T-cell (primary cell): Measurements from ENCODE around the gene PCMTD2. TPM values are rescaled to one million over a fixed set of nuclear protein-coding genes. Genes with fewer than 3 reads are reported as not detected.

Experiments used
- ATAC-seq, 4 experiments: fragments of 200-7000 bp in 3 of 4; fragments of 150-1000 bp in 1 of 4; cut with Tn5 transposase; replicated peaks in 1 of 4; 1 replicate in 3 of 4; 2 replicates in 1 of 4; pipeline ENCODE4 v1.10.0; 2021; ENCODE audit warnings: moderate library complexity in 3 of 4, mild to moderate bottlenecking in 2 of 4, moderate number of reproducible peaks in 1 of 4
- CTCF ChIA-PET, 2 donors: fragments of 300-600 bp; sonication (Branson Sonifier 250); formaldehyde crosslinking; loops; one replicate each; lab custom pipeline; 2022; ENCODE audit warnings: antibody characterized with exemption in 2 of 2; lab: Charles Lee
- POLR2A ChIA-PET, 2 donors: fragments of 300-600 bp; sonication (Branson Sonifier 250); formaldehyde crosslinking; loops; one replicate each; lab custom pipeline; 2022; ENCODE audit warnings: antibody characterized with exemption in 2 of 2; lab: Charles Lee
- DNase-seq, 35 experiments: peaks; one replicate each; pipeline versions ENCODE4 v3.0.0 to v3.0.0-alpha.2; 2013 to 2023
- H3K27ac ChIP-seq: one replicate; pipeline ENCODE4 v1.5.1; 2013; ENCODE audit warnings: low read length
- H3K27me3 ChIP-seq, 2 experiments: replicated peaks in 1 of 2; 1 replicate in 1 of 2; 2 replicates in 1 of 2; pipeline versions ENCODE4 v1.6.1 to v1.7.0; 2013; ENCODE audit warnings: low read length in 1 of 2, mixed read lengths in 1 of 2; ENCODE audit not compliant: control insufficient read depth in 2 of 2, insufficient read depth in 2 of 2; ENCODE audit errors: extremely low read depth in 1 of 2
- H3K36me3 ChIP-seq, 2 donors: 1 replicate in 1 of 2; 2 replicates in 1 of 2; pipeline versions ENCODE4 v1.6.1 to v1.7.0; 2013; ENCODE audit warnings: low read length in 1 of 2; ENCODE audit not compliant: control insufficient read depth in 2 of 2, insufficient read depth in 1 of 2; ENCODE audit errors: extremely low read depth in 1 of 2
- H3K4me1 ChIP-seq, 2 experiments: 1 replicate in 1 of 2; 2 replicates in 1 of 2; pipeline versions ENCODE4 v1.6.1 to v1.7.0; 2013; ENCODE audit warnings: low read length in 2 of 2, mixed read lengths in 1 of 2; ENCODE audit not compliant: insufficient read depth in 2 of 2, control insufficient read depth in 1 of 2; ENCODE audit errors: extremely low read depth in 1 of 2
- H3K4me3 ChIP-seq, 2 donors: 1 replicate in 1 of 2; 2 replicates in 1 of 2; pipeline versions ENCODE4 v1.5.1 to v1.7.0; 2013; ENCODE audit warnings: mild to moderate bottlenecking in 2 of 2, low read length in 1 of 2, moderate library complexity in 1 of 2; ENCODE audit not compliant: control insufficient read depth in 1 of 2; ENCODE audit errors: extremely low read depth in 1 of 2
- H3K9me3 ChIP-seq: 2 replicates; pipeline ENCODE4 v1.7.0; 2013
- H3K27ac Mint-ChIP-seq, 2 donors: one replicate each; pipeline ENCODE4 v1.8.0; 2020 to 2021; ENCODE audit warnings: mild to moderate bottlenecking in 2 of 2, mixed read lengths in 2 of 2
- H3K27me3 Mint-ChIP-seq, 2 donors: one replicate each; pipeline ENCODE4 v1.8.0; 2021 to 2022; ENCODE audit warnings: mixed read lengths in 2 of 2
- H3K36me3 Mint-ChIP-seq: one replicate; pipeline ENCODE4 v1.8.0; 2021; ENCODE audit warnings: mixed read lengths
- H3K4me1 Mint-ChIP-seq, 3 donors: one replicate each; pipeline ENCODE4 v1.8.0; 2020 to 2022; ENCODE audit warnings: mixed read lengths in 3 of 3, mild to moderate bottlenecking in 1 of 3
- H3K4me3 Mint-ChIP-seq, 3 donors: one replicate each; pipeline ENCODE4 v1.8.0; 2020 to 2022; ENCODE audit warnings: mild to moderate bottlenecking in 3 of 3, mixed read lengths in 3 of 3, moderate library complexity in 3 of 3
- H3K9me3 Mint-ChIP-seq, 3 donors: one replicate each; pipeline ENCODE4 v1.8.0; 2020 to 2022; ENCODE audit warnings: mixed read lengths in 3 of 3
- WGBS: methylation state at CpG from one replicate; pipeline ENCODE4 v1.1.5; 2013; ENCODE audit warnings: missing lambda C conversion rate; ENCODE audit not compliant: insufficient coverage; 5-methylcytosine and 5-hydroxymethylcytosine counted together
- total RNA-seq, 35 experiments: library from RNA in 6 of 35; stranded (reverse) in 6 of 35; fragments of 120-200 nt in 1 of 35; gene quantifications; one replicate each; pipeline versions ENCODE4 v1.2.1 to v1.2.4 and lab custom pipeline; 2013 to 2026

Gene PCMTD2
- total RNA-seq, 5 donors from 2014 or later (not counting 1 experiment from before 2014, with no cell fraction given), result 92.0 to 175 (median 160) TPM

GRCh38 chr20:64217539-64218221 is 37.9 kb upstream of the PCMTD2 start:
- Mint-ChIP-seq H3K27ac (no peak overlapping the region), H3K36me3 (no peaks in the 10 kb centered on the region), H3K4me1 (peaks cover 10 to 23% (median 16%) of the 10 kb centered on the region in 3 donors), H3K9me3 (no peaks in the 10 kb centered on the region), H3K4me3 (no peak overlapping the region), H3K27me3 (no peaks in the 10 kb centered on the region)
- DNase-seq (no peak), ATAC-seq (no peak)
- no peak overlapping the region for H3K27ac ChIP-seq
- peaks cover 4 to 20% of the 10 kb centered on the region in 2 experiments for H3K4me1 ChIP-seq
- CTCF ChIA-PET, result no interaction called here
- H3K9me3 ChIP-seq, result no peaks in the 10 kb centered on the region
- H3K4me3 ChIP-seq, result no peak overlapping the region
- peaks cover 0 to 39% of the 10 kb centered on the region in 2 experiments for H3K27me3 ChIP-seq
- H3K36me3 ChIP-seq, result no peaks in the 10 kb centered on the region
- POLR2A ChIA-PET, result no interaction called here
- WGBS, result 88% methylated on average over 7 of the region's 13 CpGs

GRCh38 chr20:64219202-64219601 is 36.3 kb upstream of the PCMTD2 start:
- WGBS, result 69% methylated on average over 11 of the region's 12 CpGs
- H3K27ac Mint-ChIP-seq, result no peak overlapping the region

GRCh38 chr20:64219730-64220129 is 35.8 kb upstream of the PCMTD2 start:
- no peak for ATAC-seq
- ChIA-PET POLR2A (no interaction called here), CTCF (no interaction called here)
- no peaks in the 10 kb centered on the region for H3K9me3 Mint-ChIP-seq
- peaks cover 0 to 41% of the 10 kb centered on the region in 2 experiments for H3K27me3 ChIP-seq
- H3K4me3 ChIP-seq, result no peak overlapping the region
- peaks cover 10 to 25% (median 19%) of the 10 kb centered on the region in 3 donors for H3K4me1 Mint-ChIP-seq
- H3K4me3 Mint-ChIP-seq, result no peak overlapping the region
- H3K36me3 Mint-ChIP-seq, result no peaks in the 10 kb centered on the region
- H3K27ac Mint-ChIP-seq, result no peak overlapping the region
- H3K4me1 ChIP-seq, result peaks cover 1 to 19% of the 10 kb centered on the region in 2 experiments
- H3K36me3 ChIP-seq, result no peaks in the 10 kb centered on the region
- H3K27me3 Mint-ChIP-seq, result peaks cover 0 to 9% of the 10 kb centered on the region in 2 donors
- 89% methylated on average over 10 of the region's 16 CpGs for WGBS
- H3K9me3 ChIP-seq, result no peaks in the 10 kb centered on the region
- H3K27ac ChIP-seq, result no peak overlapping the region
- DNase-seq, result no peak

More at GRCh38 chr20:64219202-64219601, 36.3 kb upstream of the PCMTD2 start:
- H3K27ac ChIP-seq, result no peak overlapping the region
- H3K36me3 Mint-ChIP-seq, result no peaks in the 10 kb centered on the region
- H3K9me3 ChIP-seq, result no peaks in the 10 kb centered on the region
- POLR2A ChIA-PET, result no interaction called here
- H3K36me3 ChIP-seq, result no peaks in the 10 kb centered on the region
- CTCF ChIA-PET, result no interaction called here
- no peak overlapping the region for H3K4me3 Mint-ChIP-seq
- H3K27me3 ChIP-seq, result peaks cover 0 to 41% of the 10 kb centered on the region in 2 experiments
- H3K9me3 Mint-ChIP-seq, result no peaks in the 10 kb centered on the region
- peak in 1 of 35 experiments; percentile 9 for DNase-seq
- H3K4me1 Mint-ChIP-seq, result peaks cover 16 to 24% (median 18%) of the 10 kb centered on the region in 3 donors
- H3K4me3 ChIP-seq, result no peak overlapping the region
- peaks cover 4 to 19% of the 10 kb centered on the region in 2 experiments for H3K4me1 ChIP-seq
- ATAC-seq, result no peak
- H3K27me3 Mint-ChIP-seq, result peaks cover 0 to 7% of the 10 kb centered on the region in 2 donors

GRCh38 chr20:64220420-64220819 is 35.1 kb upstream of the PCMTD2 start:
- Mint-ChIP-seq H3K9me3 (no peaks in the 10 kb centered on the region), H3K27me3 (peaks cover 0 to 9% of the 10 kb centered on the region in 2 donors), H3K4me3 (no peak overlapping the region), H3K36me3 (no peaks in the 10 kb centered on the region), H3K4me1 (peaks cover 5 to 24% (median 20%) of the 10 kb centered on the region in 3 donors), H3K27ac (no peak overlapping the region)
- DNase-seq, result no peak
- H3K36me3 ChIP-seq, result no peaks in the 10 kb centered on the region
- peaks cover 0 to 41% of the 10 kb centered on the region in 2 experiments for H3K27me3 ChIP-seq
- POLR2A ChIA-PET, result no interaction called here
- peaks cover 0 to 18% of the 10 kb centered on the region in 2 experiments for H3K4me1 ChIP-seq
- 80% methylated on average over 2 of the region's 8 CpGs for WGBS
- no peak overlapping the region for H3K27ac ChIP-seq
- no peak for ATAC-seq
- CTCF ChIA-PET, result no interaction called here
- H3K4me3 ChIP-seq, result no peak overlapping the region
- no peaks in the 10 kb centered on the region for H3K9me3 ChIP-seq

GRCh38 chr20:64220891-64221527 is 34.5 kb upstream of the PCMTD2 start:
- no peak overlapping the region for H3K27ac ChIP-seq
- no peaks in the 10 kb centered on the region for H3K36me3 ChIP-seq
- H3K4me3 ChIP-seq, result no peak overlapping the region
- Mint-ChIP-seq H3K27ac (no peak overlapping the region), H3K9me3 (no peaks in the 10 kb centered on the region), H3K36me3 (no peaks in the 10 kb centered on the region), H3K4me3 (no peak overlapping the region), H3K4me1 (peaks cover 3 to 24% (median 23%) of the 10 kb centered on the region in 3 donors), H3K27me3 (peaks cover 0 to 9% of the 10 kb centered on the region in 2 donors)
- H3K9me3 ChIP-seq, result no peaks in the 10 kb centered on the region
- peaks cover 0 to 24% of the 10 kb centered on the region in 2 experiments for H3K4me1 ChIP-seq
- ChIA-PET CTCF (no interaction called here), POLR2A (no interaction called here)
- WGBS, result 76% methylated on average over 16 of the region's 17 CpGs
- ATAC-seq (no peak), DNase-seq (no peak)
- H3K27me3 ChIP-seq, result peaks cover 0 to 41% of the 10 kb centered on the region in 2 experiments

- Histone ChIP-seq H3K4me1 (peaks cover 8 to 33% of the 10 kb centered on the region in 2 experiments), H3K4me3 (no peak overlapping the region), H3K27me3 (peaks cover 0 to 41% of the 10 kb centered on the region in 2 experiments), H3K9me3 (no peaks in the 10 kb centered on the region), H3K36me3 (no peaks in the 10 kb centered on the region), H3K27ac (no peak overlapping the region)
- H3K27ac Mint-ChIP-seq, result no peak overlapping the region
- ATAC-seq (no peak), DNase-seq (no peak)
- WGBS, result 67% methylated on average over 5 of the region's 5 CpGs
- ChIA-PET POLR2A (no interaction called here), CTCF (no interaction called here)
- peaks cover 0 to 11% of the 10 kb centered on the region in 2 donors for H3K27me3 Mint-ChIP-seq
- no peaks in the 10 kb centered on the region for H3K36me3 Mint-ChIP-seq
- no peaks in the 10 kb centered on the region for H3K9me3 Mint-ChIP-seq
- no peak overlapping the region for H3K4me3 Mint-ChIP-seq
- H3K4me1 Mint-ChIP-seq, result peaks cover 13 to 34% (median 28%) of the 10 kb centered on the region in 3 donors
Measured at GRCh38 chr20:64222291-64222735, 33.2 kb upstream of the PCMTD2 start.
